NT2/D1 (cell line): ENCODE measurements around the gene BCL7A.

Experiments
- DNase-seq: peaks from one replicate; pipeline ENCODE4 v3.0.0-alpha.2; 2011; ENCODE audit warnings: low read depth, low spot score
- H3K27me3 ChIP-seq: 2 replicates; pipeline ENCODE4 v1.6.0; 2011; ENCODE audit warnings: mild to moderate bottlenecking; ENCODE audit not compliant: insufficient read length, insufficient read depth
- H3K36me3 ChIP-seq: 2 replicates; pipeline ENCODE4 v1.6.1; 2011; ENCODE audit warnings: mild to moderate bottlenecking, low read length, mixed read lengths; ENCODE audit not compliant: insufficient read depth, insufficient read length
- H3K4me1 ChIP-seq: 2 replicates; pipeline ENCODE4 v1.5.1; 2011; ENCODE audit not compliant: insufficient read depth, insufficient read length
- H3K4me3 ChIP-seq: 2 replicates; pipeline ENCODE4 v1.5.1; 2011; ENCODE audit warnings: low read depth; ENCODE audit not compliant: insufficient read length
- H3K9ac ChIP-seq: 2 replicates; pipeline ENCODE4 v1.6.0; 2011; ENCODE audit warnings: low read depth; ENCODE audit not compliant: insufficient read length
- H3K9me3 ChIP-seq: 2 replicates; pipeline ENCODE4 v1.5.1; 2011; ENCODE audit warnings: mild to moderate bottlenecking, low read length; ENCODE audit not compliant: insufficient read depth
- SUZ12 ChIP-seq: IDR thresholded peaks from 2 replicates; pipeline ENCODE4 v1.6.1; 2011; ENCODE audit not compliant: insufficient read length, insufficient read depth; ENCODE audit errors: extremely low read depth
- YY1 ChIP-seq: IDR thresholded peaks from 2 replicates; pipeline ENCODE4 v1.6.1; 2011; ENCODE audit not compliant: insufficient read length, insufficient read depth
- ZNF274 ChIP-seq: IDR thresholded peaks from 2 replicates; pipeline ENCODE4 v1.6.1; 2011; ENCODE audit warnings: mild to moderate bottlenecking, low read depth, low read length

The BCL7A gene

GRCh38 chr12:122029620-122030423 lies 8.1 kb downstream of the BCL7A start:
- H3K4me3 ChIP-seq, result no peak overlapping the region
- no peak for TF ChIP-seq SUZ12
- TF ChIP-seq ZNF274, result no peak
- no peak for TF ChIP-seq YY1
- H3K9me3 ChIP-seq, result no peaks in the 10 kb centered on the region
- H3K4me1 ChIP-seq, result peaks cover 13% of the 10 kb centered on the region
- H3K27me3 ChIP-seq, result no peaks in the 10 kb centered on the region
- H3K36me3 ChIP-seq, result no peaks in the 10 kb centered on the region
- DNase-seq, result no peak
- H3K9ac ChIP-seq, result no peak overlapping the region

GRCh38 chr12:122030424-122031035 lies 8.8 kb downstream of the BCL7A start:
- H3K36me3 ChIP-seq, result peaks cover 5% of the 10 kb centered on the region
- H3K4me3 ChIP-seq, result no peak overlapping the region
- no peaks in the 10 kb centered on the region for H3K9me3 ChIP-seq
- no peak for DNase-seq
- no peak for TF ChIP-seq YY1
- no peak for TF ChIP-seq SUZ12
- TF ChIP-seq ZNF274, result no peak
- peaks cover 13% of the 10 kb centered on the region for H3K4me1 ChIP-seq
- no peak overlapping the region for H3K9ac ChIP-seq
- no peaks in the 10 kb centered on the region for H3K27me3 ChIP-seq

GRCh38 chr12:122031342-122032216 lies 9.9 kb downstream of the BCL7A start:
- H3K9ac ChIP-seq, result no peak overlapping the region
- DNase-seq, result no peak

GRCh38 chr12:122032580-122032979 lies 10.9 kb downstream of the BCL7A start:
- TF ChIP-seq ZNF274, result no peak
- Histone ChIP-seq H3K27me3 (no peaks in the 10 kb centered on the region), H3K36me3 (peaks cover 12% of the 10 kb centered on the region), H3K4me1 (peaks cover 13% of the 10 kb centered on the region), H3K9me3 (no peaks in the 10 kb centered on the region), H3K9ac (no peak overlapping the region), H3K4me3 (no peak overlapping the region)
- no peak for DNase-seq

More at GRCh38 chr12:122031342-122032216, 9.9 kb downstream of the BCL7A start:
- Histone ChIP-seq H3K27me3 (no peaks in the 10 kb centered on the region), H3K4me3 (no peak overlapping the region), H3K9me3 (no peaks in the 10 kb centered on the region), H3K36me3 (peaks cover 9% of the 10 kb centered on the region), H3K4me1 (peaks cover 13% of the 10 kb centered on the region)
- TF ChIP-seq YY1, result no peak
- no peak for TF ChIP-seq ZNF274
- TF ChIP-seq SUZ12, result no peak

GRCh38 chr12:122035292-122035691 lies 13.6 kb downstream of the BCL7A start:
- Histone ChIP-seq H3K4me1 (peaks cover 3% of the 10 kb centered on the region), H3K36me3 (peaks cover 14% of the 10 kb centered on the region), H3K9ac (no peak overlapping the region), H3K4me3 (no peak overlapping the region), H3K9me3 (no peaks in the 10 kb centered on the region), H3K27me3 (no peaks in the 10 kb centered on the region)
- TF ChIP-seq SUZ12 (no peak), YY1 (no peak), ZNF274 (no peak)
- DNase-seq, result no peak

GRCh38 chr12:122036153-122036552 lies 14.5 kb downstream of the BCL7A start:
- Histone ChIP-seq H3K36me3 (peaks cover 14% of the 10 kb centered on the region), H3K9ac (no peak overlapping the region), H3K4me3 (no peak overlapping the region), H3K9me3 (no peaks in the 10 kb centered on the region), H3K4me1 (peaks cover 8% of the 10 kb centered on the region), H3K27me3 (no peaks in the 10 kb centered on the region)
- no peak for DNase-seq
- no peak for TF ChIP-seq YY1
- no peak for TF ChIP-seq ZNF274
- TF ChIP-seq SUZ12, result no peak
